HEK293 (cell line): ENCODE results near the gene MYBBP1A.

Experiments
- CTCF ChIA-PET: fragments of 350-600 bp; formaldehyde crosslinking; extraction: SDS; loops from one replicate; lab custom pipeline; 2021; ENCODE audit warnings: antibody characterized with exemption; lab: Yijun Ruan, JAX
- POLR2A ChIA-PET: fragments of 300-600 bp; formaldehyde crosslinking; extraction: SDS; loops from one replicate; lab custom pipeline; 2020; ENCODE audit warnings: antibody characterized with exemption, inconsistent platforms; lab: Yijun Ruan, JAX
- H3K27ac ChIP-seq: fragments of 200-500 bp; sonication (Bioruptor generic); 2 replicates; pipeline ENCODE4 v1.5.1; 2014; ENCODE audit warnings: low read depth, low read length, control low read depth, inconsistent platforms; ENCODE audit errors: extremely low read depth
- H3K36me3 ChIP-seq, 2 experiments: fragments of 200-500 bp in 1 of 2; sonication (Bioruptor generic) in 1 of 2; 1 replicate in 1 of 2; 2 replicates in 1 of 2; pipeline ENCODE4 v1.5.1; 2014 to 2017; ENCODE audit warnings: inconsistent platforms in 2 of 2, low read length in 2 of 2; ENCODE audit not compliant: control insufficient read depth in 2 of 2, insufficient read depth in 1 of 2
- H3K4me1 ChIP-seq: fragments of 200-500 bp; sonication (Bioruptor generic); 2 replicates; pipeline ENCODE4 v1.5.1; 2014; ENCODE audit warnings: mild to moderate bottlenecking, low read length, inconsistent platforms; ENCODE audit not compliant: control insufficient read depth, insufficient read depth
- H3K4me3 ChIP-seq: 2 replicates; pipeline ENCODE4 v1.5.1; 2011; ENCODE audit warnings: low read depth, mild to moderate bottlenecking, control low read depth, low read length, moderate library complexity
- H3K9me3 ChIP-seq: fragments of 200-500 bp; sonication (Bioruptor generic); 2 replicates; pipeline ENCODE4 v1.5.1; 2014; ENCODE audit warnings: low read depth, low read length, inconsistent platforms; ENCODE audit not compliant: control insufficient read depth, insufficient read depth
- EGR2 ChIP-seq: fragments of 450-650 bp; formaldehyde crosslinking; IDR thresholded peaks from 2 replicates; pipeline ENCODE4 v1.5.1; 2016; ENCODE audit warnings: low read depth, missing biosample characterization, missing genetic modification characterization
- GLIS1 ChIP-seq: fragments of 450-650 bp; formaldehyde crosslinking; IDR thresholded peaks from 2 replicates; pipeline ENCODE4 v1.5.1; 2016; ENCODE audit warnings: missing biosample characterization, missing genetic modification characterization
- HOXA7 ChIP-seq: sonication (generic); formaldehyde crosslinking; IDR thresholded peaks from 2 replicates; pipeline ENCODE4 v1.8.1; 2022; ENCODE audit warnings: missing genetic modification reagents, borderline replicate concordance
- HOXD13 ChIP-seq: sonication (generic); formaldehyde crosslinking; IDR thresholded peaks from 2 replicates; pipeline ENCODE4 v1.8.0; 2022; ENCODE audit warnings: missing genetic modification reagents, borderline replicate concordance
- ZBTB21 ChIP-seq: fragments of 450-650 bp; formaldehyde crosslinking; IDR thresholded peaks from 2 replicates; pipeline ENCODE4 v1.5.1; 2017; ENCODE audit warnings: missing biosample characterization, missing genetic modification characterization
- ZFP69B ChIP-seq: fragments of 450-650 bp; formaldehyde crosslinking; IDR thresholded peaks from 2 replicates; pipeline ENCODE4 v1.5.1; 2016; ENCODE audit warnings: missing biosample characterization, missing genetic modification characterization
- ZNF155 ChIP-seq: fragments of 450-650 bp; formaldehyde crosslinking; IDR thresholded peaks from 2 replicates; pipeline ENCODE4 v1.5.1; 2016; ENCODE audit warnings: missing biosample characterization, missing genetic modification characterization
- ZNF341 ChIP-seq: fragments of 450-650 bp; formaldehyde crosslinking; IDR thresholded peaks from 2 replicates; pipeline ENCODE4; 2016; ENCODE audit warnings: low read depth, missing biosample characterization, missing genetic modification characterization
- ZNF394 ChIP-seq: fragments of 450-650 bp; formaldehyde crosslinking; IDR thresholded peaks from 2 replicates; pipeline ENCODE4 v1.5.1; 2016; ENCODE audit warnings: missing biosample characterization, missing genetic modification characterization, mild to moderate bottlenecking, moderate library complexity, borderline replicate concordance
- ZNF510 ChIP-seq: fragments of 450-650 bp; formaldehyde crosslinking; IDR thresholded peaks from 2 replicates; pipeline ENCODE4 v1.5.1; 2018; ENCODE audit warnings: mild to moderate bottlenecking, missing genetic modification characterization, missing biosample characterization; ENCODE audit not compliant: insufficient replicate concordance
- ZNF544 ChIP-seq: fragments of 450-650 bp; formaldehyde crosslinking; IDR thresholded peaks from 2 replicates; pipeline ENCODE4 v1.5.0; 2017; ENCODE audit warnings: missing biosample characterization, missing genetic modification characterization
- ZNF555 ChIP-seq: fragments of 450-650 bp; formaldehyde crosslinking; conservative IDR thresholded peaks from 2 replicates; pipeline ENCODE4 v1.5.1; 2017; ENCODE audit warnings: missing biosample characterization, mild to moderate bottlenecking, missing genetic modification characterization, inconsistent platforms
- ZNF596 ChIP-seq: fragments of 450-650 bp; IDR thresholded peaks from 2 replicates; pipeline ENCODE4 v1.5.0; 2018; ENCODE audit warnings: missing biosample characterization, mild to moderate bottlenecking, missing genetic modification characterization, moderate library complexity
- ZNF610 ChIP-seq: fragments of 450-650 bp; formaldehyde crosslinking; IDR thresholded peaks from 2 replicates; pipeline ENCODE4 v1.5.1; 2016; ENCODE audit warnings: missing biosample characterization, missing genetic modification characterization, borderline replicate concordance
- ZNF623 ChIP-seq: fragments of 450-650 bp; formaldehyde crosslinking; IDR thresholded peaks from 2 replicates; pipeline ENCODE4 v1.5.1; 2016; ENCODE audit warnings: missing biosample characterization, missing genetic modification characterization
- ZNF624 ChIP-seq: fragments of 450-650 bp; formaldehyde crosslinking; IDR thresholded peaks from 2 replicates; pipeline ENCODE4 v1.5.1; 2017; ENCODE audit warnings: missing biosample characterization, missing genetic modification characterization
- ZNF654 ChIP-seq: fragments of 450-650 bp; formaldehyde crosslinking; IDR thresholded peaks from 2 replicates; pipeline ENCODE4 v1.5.1; 2016; ENCODE audit warnings: low read depth, missing biosample characterization, missing genetic modification characterization
- ZNF785 ChIP-seq: fragments of 450-650 bp; formaldehyde crosslinking; IDR thresholded peaks from 2 replicates; pipeline ENCODE4 v1.5.1; 2016; ENCODE audit warnings: missing biosample characterization, missing genetic modification characterization
- TF ChIP-seq, protein P1 (sequence below): IDR thresholded peaks from 2 replicates; pipeline ENCODE4 v1.6.1; 2011; ENCODE audit warnings: mild to moderate bottlenecking, low read depth, low read length, borderline replicate concordance
- TF ChIP-seq, protein P2 (sequence below): fragments of 450-650 bp; formaldehyde crosslinking; IDR thresholded peaks from 2 replicates; pipeline ENCODE4 v1.5.1; 2016; ENCODE audit warnings: missing biosample characterization, missing genetic modification characterization
- TF ChIP-seq, protein P3 (sequence below): sonication (generic); formaldehyde crosslinking; IDR thresholded peaks from 2 replicates; pipeline ENCODE4 v1.8.1; 2022; ENCODE audit warnings: mild to moderate bottlenecking, moderate library complexity, missing genetic modification reagents
- TF ChIP-seq, protein P4 (sequence below): fragments of 450-650 bp; formaldehyde crosslinking; IDR thresholded peaks from 2 replicates; pipeline ENCODE4 v1.5.1; 2016; ENCODE audit warnings: missing biosample characterization, missing genetic modification characterization
- TF ChIP-seq, protein P5 (sequence below): fragments of 450-650 bp; formaldehyde crosslinking; IDR thresholded peaks from 2 replicates; pipeline ENCODE4 v1.5.1; 2016; ENCODE audit warnings: missing biosample characterization, missing genetic modification characterization

The MYBBP1A gene, protein sequence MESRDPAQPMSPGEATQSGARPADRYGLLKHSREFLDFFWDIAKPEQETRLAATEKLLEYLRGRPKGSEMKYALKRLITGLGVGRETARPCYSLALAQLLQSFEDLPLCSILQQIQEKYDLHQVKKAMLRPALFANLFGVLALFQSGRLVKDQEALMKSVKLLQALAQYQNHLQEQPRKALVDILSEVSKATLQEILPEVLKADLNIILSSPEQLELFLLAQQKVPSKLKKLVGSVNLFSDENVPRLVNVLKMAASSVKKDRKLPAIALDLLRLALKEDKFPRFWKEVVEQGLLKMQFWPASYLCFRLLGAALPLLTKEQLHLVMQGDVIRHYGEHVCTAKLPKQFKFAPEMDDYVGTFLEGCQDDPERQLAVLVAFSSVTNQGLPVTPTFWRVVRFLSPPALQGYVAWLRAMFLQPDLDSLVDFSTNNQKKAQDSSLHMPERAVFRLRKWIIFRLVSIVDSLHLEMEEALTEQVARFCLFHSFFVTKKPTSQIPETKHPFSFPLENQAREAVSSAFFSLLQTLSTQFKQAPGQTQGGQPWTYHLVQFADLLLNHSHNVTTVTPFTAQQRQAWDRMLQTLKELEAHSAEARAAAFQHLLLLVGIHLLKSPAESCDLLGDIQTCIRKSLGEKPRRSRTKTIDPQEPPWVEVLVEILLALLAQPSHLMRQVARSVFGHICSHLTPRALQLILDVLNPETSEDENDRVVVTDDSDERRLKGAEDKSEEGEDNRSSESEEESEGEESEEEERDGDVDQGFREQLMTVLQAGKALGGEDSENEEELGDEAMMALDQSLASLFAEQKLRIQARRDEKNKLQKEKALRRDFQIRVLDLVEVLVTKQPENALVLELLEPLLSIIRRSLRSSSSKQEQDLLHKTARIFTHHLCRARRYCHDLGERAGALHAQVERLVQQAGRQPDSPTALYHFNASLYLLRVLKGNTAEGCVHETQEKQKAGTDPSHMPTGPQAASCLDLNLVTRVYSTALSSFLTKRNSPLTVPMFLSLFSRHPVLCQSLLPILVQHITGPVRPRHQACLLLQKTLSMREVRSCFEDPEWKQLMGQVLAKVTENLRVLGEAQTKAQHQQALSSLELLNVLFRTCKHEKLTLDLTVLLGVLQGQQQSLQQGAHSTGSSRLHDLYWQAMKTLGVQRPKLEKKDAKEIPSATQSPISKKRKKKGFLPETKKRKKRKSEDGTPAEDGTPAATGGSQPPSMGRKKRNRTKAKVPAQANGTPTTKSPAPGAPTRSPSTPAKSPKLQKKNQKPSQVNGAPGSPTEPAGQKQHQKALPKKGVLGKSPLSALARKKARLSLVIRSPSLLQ (N-terminal part only)

DNA sequence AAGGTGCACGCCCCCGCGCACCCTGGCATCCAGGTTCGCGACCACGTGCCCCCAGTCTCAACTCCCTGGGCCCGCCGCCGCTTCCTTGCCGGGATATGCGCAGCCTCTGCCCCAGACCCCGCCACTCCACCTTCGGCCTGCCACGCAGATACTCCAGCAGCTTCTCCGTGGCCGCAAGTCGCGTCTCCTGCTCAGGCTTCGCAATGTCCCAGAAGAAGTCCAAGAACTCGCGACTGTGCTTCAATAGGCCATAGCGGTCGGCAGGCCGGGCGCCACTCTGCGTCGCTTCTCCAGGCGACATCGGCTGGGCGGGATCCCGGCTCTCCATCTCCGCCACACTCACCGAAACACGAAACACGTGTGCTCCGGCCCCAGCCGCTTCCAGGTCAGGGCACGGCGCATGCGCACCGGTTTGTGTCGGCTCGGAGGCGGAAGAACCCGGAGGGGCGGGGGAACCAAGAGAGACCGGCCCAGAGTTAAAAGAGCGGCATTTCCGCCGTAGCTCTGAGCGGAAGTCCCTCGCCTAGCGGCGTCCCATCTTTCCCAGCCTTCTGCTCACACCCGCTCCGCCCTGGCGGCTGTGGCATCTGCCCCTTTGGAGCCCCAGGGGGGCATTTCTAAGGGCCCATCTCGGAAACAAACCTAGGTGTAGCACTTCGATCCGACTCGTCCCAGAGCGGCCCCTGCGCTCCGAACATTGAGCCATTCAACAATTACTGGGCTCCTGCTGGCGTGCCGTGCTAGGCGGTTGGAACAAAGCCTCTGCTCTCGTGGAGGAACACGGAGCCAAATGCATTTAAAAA is at the start of gene MYBBP1A:
TSS of gene MYBBP1A (minus strand) at position 388 of the 803 bp plus-strand sequence. CDS start at position 328, 60 bp downstream.
- H3K4me3 ChIP-seq: peak within 1 kb of the TSS; percentile 73
- H3K36me3 ChIP-seq: peaks cover 23 to 42% of the 10 kb centered on the region in 2 experiments
- H3K9me3 ChIP-seq: no peaks in the 10 kb centered on the region
- H3K27ac ChIP-seq: peak within 1 kb of the TSS; percentile 75
- CTCF ChIA-PET: interaction anchor here (0.5 to 4.2 kb wide), 4 partner anchors 10 to 82 kb away, joined by 3 to 32 read pairs (median 5); no protein-coding TSS in a partner anchor
- POLR2A ChIA-PET: interaction anchor here (0.5 to 1.6 kb wide), 16 partner anchors 10 to 443 kb away, joined by 3 to 16 read pairs (median 4); partner anchors contain the start of genes CYB5D2, KIF1C, SPNS2 and ZZEF1
- H3K4me1 ChIP-seq: peaks cover 6% of the 10 kb centered on the region; the same call in 1 of the 2 replicates
- peak; percentile 95 for TF ChIP-seq ZNF341
- TF ChIP-seq ZNF610 (tag by site-specific recombination): peak; percentile 95
- TF ChIP-seq GLIS1 (tag by site-specific recombination): peak; percentile 68
- TF ChIP-seq, protein P1, sequence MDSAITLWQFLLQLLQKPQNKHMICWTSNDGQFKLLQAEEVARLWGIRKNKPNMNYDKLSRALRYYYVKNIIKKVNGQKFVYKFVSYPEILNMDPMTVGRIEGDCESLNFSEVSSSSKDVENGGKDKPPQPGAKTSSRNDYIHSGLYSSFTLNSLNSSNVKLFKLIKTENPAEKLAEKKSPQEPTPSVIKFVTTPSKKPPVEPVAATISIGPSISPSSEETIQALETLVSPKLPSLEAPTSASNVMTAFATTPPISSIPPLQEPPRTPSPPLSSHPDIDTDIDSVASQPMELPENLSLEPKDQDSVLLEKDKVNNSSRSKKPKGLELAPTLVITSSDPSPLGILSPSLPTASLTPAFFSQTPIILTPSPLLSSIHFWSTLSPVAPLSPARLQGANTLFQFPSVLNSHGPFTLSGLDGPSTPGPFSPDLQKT: no peak
- no peak for TF ChIP-seq HOXA7
- peak; percentile 19; the same call in 1 of the 2 replicates for TF ChIP-seq ZNF596 (tag by site-specific recombination)
- TF ChIP-seq ZNF510 (tag by site-specific recombination): no peak
- TF ChIP-seq ZNF394 (tag by site-specific recombination): peak; percentile 95
- TF ChIP-seq ZNF623 (tag by site-specific recombination): no peak
- no peak for TF ChIP-seq ZBTB21 (tag by site-specific recombination)
- no peak for TF ChIP-seq ZNF785
- TF ChIP-seq ZNF155 (tag by site-specific recombination): no peak
- no peak for TF ChIP-seq EGR2 (tag by site-specific recombination)
- TF ChIP-seq ZNF654 (tag by site-specific recombination): no peak
- no peak for TF ChIP-seq ZNF555 (tag by site-specific recombination)
- no peak for TF ChIP-seq ZNF624
- TF ChIP-seq ZFP69B: no peak
- TF ChIP-seq, protein P2, sequence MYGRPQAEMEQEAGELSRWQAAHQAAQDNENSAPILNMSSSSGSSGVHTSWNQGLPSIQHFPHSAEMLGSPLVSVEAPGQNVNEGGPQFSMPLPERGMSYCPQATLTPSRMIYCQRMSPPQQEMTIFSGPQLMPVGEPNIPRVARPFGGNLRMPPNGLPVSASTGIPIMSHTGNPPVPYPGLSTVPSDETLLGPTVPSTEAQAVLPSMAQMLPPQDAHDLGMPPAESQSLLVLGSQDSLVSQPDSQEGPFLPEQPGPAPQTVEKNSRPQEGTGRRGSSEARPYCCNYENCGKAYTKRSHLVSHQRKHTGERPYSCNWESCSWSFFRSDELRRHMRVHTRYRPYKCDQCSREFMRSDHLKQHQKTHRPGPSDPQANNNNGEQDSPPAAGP (tag by site-specific recombination): peak; percentile 30; the same call in 1 of the 2 replicates
- TF ChIP-seq, protein P3, sequence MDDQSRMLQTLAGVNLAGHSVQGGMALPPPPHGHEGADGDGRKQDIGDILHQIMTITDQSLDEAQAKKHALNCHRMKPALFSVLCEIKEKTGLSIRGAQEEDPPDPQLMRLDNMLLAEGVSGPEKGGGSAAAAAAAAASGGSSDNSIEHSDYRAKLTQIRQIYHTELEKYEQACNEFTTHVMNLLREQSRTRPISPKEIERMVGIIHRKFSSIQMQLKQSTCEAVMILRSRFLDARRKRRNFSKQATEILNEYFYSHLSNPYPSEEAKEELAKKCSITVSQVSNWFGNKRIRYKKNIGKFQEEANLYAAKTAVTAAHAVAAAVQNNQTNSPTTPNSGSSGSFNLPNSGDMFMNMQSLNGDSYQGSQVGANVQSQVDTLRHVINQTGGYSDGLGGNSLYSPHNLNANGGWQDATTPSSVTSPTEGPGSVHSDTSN (CRISPR knock-in tag): peak; percentile 63; the same call in 1 of the 2 replicates
- TF ChIP-seq, protein P4, sequence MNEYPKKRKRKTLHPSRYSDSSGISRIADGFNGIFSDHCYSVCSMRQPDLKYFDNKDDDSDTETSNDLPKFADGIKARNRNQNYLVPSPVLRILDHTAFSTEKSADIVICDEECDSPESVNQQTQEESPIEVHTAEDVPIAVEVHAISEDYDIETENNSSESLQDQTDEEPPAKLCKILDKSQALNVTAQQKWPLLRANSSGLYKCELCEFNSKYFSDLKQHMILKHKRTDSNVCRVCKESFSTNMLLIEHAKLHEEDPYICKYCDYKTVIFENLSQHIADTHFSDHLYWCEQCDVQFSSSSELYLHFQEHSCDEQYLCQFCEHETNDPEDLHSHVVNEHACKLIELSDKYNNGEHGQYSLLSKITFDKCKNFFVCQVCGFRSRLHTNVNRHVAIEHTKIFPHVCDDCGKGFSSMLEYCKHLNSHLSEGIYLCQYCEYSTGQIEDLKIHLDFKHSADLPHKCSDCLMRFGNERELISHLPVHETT: no peak; the same call in 1 of the 2 replicates
- TF ChIP-seq HOXD13 (CRISPR knock-in tag): no peak
- TF ChIP-seq, protein P5, sequence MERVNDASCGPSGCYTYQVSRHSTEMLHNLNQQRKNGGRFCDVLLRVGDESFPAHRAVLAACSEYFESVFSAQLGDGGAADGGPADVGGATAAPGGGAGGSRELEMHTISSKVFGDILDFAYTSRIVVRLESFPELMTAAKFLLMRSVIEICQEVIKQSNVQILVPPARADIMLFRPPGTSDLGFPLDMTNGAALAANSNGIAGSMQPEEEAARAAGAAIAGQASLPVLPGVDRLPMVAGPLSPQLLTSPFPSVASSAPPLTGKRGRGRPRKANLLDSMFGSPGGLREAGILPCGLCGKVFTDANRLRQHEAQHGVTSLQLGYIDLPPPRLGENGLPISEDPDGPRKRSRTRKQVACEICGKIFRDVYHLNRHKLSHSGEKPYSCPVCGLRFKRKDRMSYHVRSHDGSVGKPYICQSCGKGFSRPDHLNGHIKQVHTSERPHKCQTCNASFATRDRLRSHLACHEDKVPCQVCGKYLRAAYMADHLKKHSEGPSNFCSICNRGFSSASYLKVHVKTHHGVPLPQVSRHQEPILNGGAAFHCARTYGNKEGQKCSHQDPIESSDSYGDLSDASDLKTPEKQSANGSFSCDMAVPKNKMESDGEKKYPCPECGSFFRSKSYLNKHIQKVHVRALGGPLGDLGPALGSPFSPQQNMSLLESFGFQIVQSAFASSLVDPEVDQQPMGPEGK (tag by site-specific recombination): peak; percentile 52
- TF ChIP-seq ZNF544 (tag by site-specific recombination): no peak
